ENCODE measurements around the gene TMPRSS5.

TMPRSS5 gene

DNA sequence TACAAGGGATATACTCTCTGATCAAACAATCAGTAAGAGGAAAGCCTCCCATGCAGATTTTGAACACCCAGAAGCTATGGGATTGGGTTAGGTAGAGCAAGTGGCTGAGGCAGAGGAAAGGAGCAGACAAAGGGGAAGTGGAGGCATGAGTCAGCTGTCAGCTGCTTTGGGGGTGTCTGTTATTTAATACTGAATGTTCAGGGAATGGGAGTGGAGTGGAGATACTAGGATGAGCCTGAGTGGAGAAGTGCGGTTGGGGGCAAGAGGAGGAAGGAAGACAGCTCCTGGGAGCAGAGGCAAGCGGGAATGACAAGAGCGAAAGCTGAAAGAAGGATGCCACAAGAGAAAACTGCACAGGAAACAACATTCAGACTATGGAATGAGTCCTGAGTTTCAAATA is 22.7 kb upstream of the TMPRSS5 start:
- DNase-seq (ENCODE audit: low read depth) = no peak
- H3K4me3 ChIP-seq (ENCODE audit: low read depth, low read length) = no peak overlapping the region
- in situ Hi-C loops (cut with HindIII; ENCODE audit: low sequenced_read_pairs) = no loop called here
- TF ChIP-seq, protein P1, sequence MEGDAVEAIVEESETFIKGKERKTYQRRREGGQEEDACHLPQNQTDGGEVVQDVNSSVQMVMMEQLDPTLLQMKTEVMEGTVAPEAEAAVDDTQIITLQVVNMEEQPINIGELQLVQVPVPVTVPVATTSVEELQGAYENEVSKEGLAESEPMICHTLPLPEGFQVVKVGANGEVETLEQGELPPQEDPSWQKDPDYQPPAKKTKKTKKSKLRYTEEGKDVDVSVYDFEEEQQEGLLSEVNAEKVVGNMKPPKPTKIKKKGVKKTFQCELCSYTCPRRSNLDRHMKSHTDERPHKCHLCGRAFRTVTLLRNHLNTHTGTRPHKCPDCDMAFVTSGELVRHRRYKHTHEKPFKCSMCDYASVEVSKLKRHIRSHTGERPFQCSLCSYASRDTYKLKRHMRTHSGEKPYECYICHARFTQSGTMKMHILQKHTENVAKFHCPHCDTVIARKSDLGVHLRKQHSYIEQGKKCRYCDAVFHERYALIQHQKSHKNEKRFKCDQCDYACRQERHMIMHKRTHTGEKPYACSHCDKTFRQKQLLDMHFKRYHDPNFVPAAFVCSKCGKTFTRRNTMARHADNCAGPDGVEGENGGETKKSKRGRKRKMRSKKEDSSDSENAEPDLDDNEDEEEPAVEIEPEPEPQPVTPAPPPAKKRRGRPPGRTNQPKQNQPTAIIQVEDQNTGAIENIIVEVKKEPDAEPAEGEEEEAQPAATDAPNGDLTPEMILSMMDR (IDR thresholded peaks at IDR 0.05; ENCODE audit: low read depth, low read length, missing control alignments) = no peak

DNA sequence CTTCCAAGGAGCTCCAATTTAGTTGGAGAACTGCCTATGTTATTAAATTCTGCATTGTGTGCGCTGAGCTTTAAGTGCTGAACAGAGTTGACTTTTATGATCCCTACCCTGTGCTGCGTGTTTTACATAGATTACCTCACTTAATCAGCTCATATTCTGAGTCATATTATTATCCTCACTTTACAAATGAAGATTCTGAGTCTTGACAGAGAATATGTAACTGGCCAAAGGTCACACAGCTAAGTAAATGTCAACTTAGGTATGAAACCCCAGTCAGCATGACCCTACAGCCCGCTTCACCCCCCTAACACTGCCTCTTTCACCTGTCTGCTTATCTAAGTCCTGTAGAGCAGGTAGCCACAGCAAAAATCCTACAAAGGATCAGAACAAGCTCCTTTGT is 19.8 kb upstream of the TMPRSS5 start:
- TF ChIP-seq, protein P1 (IDR thresholded peaks at IDR 0.05; ENCODE audit: low read depth, low read length, missing control alignments) = no peak
- in situ Hi-C loops (cut with HindIII; ENCODE audit: low sequenced_read_pairs) = no loop called here
- no peak overlapping the region for H3K4me3 ChIP-seq (ENCODE audit: low read depth, low read length)
- no peak for DNase-seq (ENCODE audit: low read depth)

DNA sequence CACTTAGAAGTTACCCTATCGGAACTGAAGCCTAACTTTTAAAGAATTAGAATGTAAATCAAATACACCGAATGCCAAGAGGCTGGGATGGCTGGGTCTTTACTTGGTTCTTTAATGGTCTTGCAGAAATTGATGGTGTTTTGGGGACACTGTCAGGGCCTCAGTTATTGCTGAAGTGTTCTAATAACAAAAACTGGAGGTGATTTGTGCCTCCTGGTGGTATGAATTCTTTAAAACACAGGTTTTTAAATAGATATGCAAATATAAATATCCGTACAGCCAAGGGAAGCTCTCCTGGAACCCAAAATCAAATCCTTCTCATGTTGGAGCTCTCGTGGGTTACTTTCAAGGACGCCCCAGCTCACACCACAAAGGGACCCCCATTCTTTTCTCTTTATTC is 19.3 kb upstream of the TMPRSS5 start:
- TF ChIP-seq, protein P1 (IDR thresholded peaks at IDR 0.05; ENCODE audit: low read depth, low read length, missing control alignments) = no peak
- in situ Hi-C loops (cut with HindIII; ENCODE audit: low sequenced_read_pairs) = no loop called here
- DNase-seq (ENCODE audit: low read depth) = no peak
- no peak overlapping the region for H3K4me3 ChIP-seq (ENCODE audit: low read depth, low read length)

DNA sequence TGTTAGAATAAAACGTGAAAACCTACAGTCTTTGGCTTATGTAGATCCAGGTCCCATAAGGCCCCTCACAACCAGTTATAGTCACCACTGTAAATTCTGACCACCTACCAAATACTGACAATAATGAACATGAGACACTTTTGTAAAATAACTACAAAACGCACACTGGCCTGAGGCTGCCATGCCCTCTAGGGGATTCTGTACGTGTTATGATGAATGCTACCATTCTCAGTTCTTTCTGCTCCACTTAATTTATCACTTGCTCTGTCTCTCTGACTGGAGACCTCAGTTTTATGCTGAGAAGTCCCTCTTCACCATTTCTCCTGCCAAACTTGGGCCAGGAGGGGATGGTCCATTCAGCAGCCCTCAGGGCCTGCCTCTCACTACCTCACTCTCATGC is 18.7 kb upstream of the TMPRSS5 start:
- H3K4me3 ChIP-seq (ENCODE audit: low read depth, low read length) = no peak overlapping the region
- no peak for DNase-seq (ENCODE audit: low read depth)
- in situ Hi-C loops (cut with HindIII; ENCODE audit: low sequenced_read_pairs) = no loop called here
- TF ChIP-seq, protein P1 (IDR thresholded peaks at IDR 0.05; ENCODE audit: low read depth, low read length, missing control alignments) = no peak

DNA sequence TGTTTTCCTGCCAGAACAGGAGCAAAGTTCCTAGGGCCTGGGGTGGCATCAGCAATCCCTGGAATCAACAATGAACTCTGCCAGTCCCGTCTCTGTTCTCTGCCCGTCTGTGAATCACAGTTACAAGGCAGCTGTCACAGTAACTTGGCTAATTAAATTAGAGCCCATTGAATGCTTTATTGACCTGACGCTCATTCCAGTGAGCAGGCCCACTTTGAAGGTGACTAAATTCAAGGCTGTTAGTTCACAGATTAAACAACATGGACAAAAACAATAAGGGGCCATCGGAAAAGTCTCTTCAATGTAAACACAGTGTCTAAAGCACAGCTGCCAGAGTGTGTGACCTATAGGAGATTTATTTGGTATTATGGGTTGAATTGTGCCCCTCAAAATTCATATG is 17.7 kb upstream of the TMPRSS5 start:
- no peak for DNase-seq (ENCODE audit: low read depth)
- H3K4me3 ChIP-seq (ENCODE audit: low read depth, low read length) = no peak overlapping the region
- in situ Hi-C loops (cut with HindIII; ENCODE audit: low sequenced_read_pairs) = no loop called here
- TF ChIP-seq, protein P1 (IDR thresholded peaks at IDR 0.05; ENCODE audit: low read depth, low read length, missing control alignments) = no peak

DNA sequence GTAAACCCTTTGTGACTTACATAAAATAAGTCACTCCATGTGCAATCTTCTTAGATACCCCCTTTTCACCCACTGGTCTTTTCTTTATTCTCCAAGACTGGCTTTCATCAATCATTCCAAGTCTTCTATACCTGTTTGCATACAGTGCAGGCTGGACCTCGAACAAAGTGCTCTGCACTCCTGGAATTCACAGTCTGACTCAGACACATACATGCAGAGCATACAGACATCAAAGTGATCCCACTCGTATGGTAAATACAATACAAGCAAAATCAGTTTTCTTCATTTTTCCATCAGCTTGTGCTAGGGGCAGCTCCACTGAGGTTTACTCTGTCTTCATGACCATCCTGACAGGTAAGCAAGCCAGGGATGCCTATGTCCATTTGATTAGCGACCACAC is 16.8 kb upstream of the TMPRSS5 start:
- DNase-seq (ENCODE audit: low read depth) = no peak
- TF ChIP-seq, protein P1 (IDR thresholded peaks at IDR 0.05; ENCODE audit: low read depth, low read length, missing control alignments) = no peak
- in situ Hi-C loops (cut with HindIII; ENCODE audit: low sequenced_read_pairs) = no loop called here
- H3K4me3 ChIP-seq (ENCODE audit: low read depth, low read length) = no peak overlapping the region

DNA sequence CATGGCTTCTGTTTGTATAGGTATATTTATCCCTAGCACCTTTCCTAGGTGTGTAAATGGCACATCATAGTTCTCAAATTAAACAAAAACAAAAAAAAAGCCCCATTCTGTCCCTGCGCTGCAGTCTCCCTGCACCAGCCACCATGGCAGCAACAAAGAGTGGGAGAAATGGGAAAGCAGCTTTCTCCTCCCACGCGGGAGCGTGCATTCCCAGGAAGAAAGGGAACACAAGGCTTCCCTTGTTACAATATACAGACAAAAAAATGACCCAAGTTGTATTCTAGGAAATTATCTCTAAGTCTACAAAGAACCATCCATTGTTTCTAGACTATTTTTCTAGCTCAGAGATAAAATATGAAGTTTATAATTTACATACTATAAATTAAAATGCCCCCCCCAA is 16.1 kb upstream of the TMPRSS5 start:
- TF ChIP-seq, protein P1 (IDR thresholded peaks at IDR 0.05; ENCODE audit: low read depth, low read length, missing control alignments) = no peak
- H3K4me3 ChIP-seq (ENCODE audit: low read depth, low read length) = no peak overlapping the region
- in situ Hi-C loops (cut with HindIII; ENCODE audit: low sequenced_read_pairs) = no loop called here
- no peak for DNase-seq (ENCODE audit: low read depth)

All from astrocyte of the cerebellum (primary cell).